ENCODE measurements around the gene SLC44A3. TPM values are rescaled to one million over a fixed set of nuclear protein-coding genes. Genes with fewer than 3 reads are reported as not detected.

SLC44A3 gene
- total RNA-seq, 2 experiments from 2014 or later, result 0.27 to 0.36 TPM

- no peak overlapping the region for H3K27ac Mint-ChIP-seq
Measured at GRCh38 chr1:94926126-94926914, 106.2 kb downstream of the SLC44A3 start.

DNA sequence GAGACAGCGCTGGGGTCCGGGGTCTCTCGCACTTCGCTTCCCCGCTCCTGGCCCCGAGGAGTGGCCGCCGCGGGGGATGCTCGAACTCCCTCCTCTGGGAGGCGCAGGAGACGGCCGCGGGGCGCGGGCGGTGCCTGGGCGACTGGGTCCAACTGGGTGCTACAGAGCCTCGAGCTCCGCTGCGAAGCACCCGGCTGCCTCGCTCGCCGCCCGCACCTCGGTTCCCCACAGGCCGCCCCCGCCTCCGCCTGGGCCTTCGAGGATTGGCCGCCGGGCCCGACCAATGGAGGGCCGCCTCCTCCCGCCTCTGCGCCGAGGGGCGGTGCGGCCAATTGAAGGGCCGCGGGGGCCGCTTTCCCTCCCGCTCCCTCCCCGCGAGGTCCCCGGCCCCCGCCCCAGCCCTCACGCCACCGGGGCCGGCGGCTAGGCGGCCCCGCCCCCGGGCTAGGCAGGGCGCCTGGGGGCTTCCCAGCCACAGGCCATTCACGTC lies 106.8 kb downstream of the SLC44A3 start, which contains the start of gene CNN3:
Gene CNN3 (minus strand): TSS at position 196 of the 490 bp plus-strand sequence. CDS start 216 bp downstream, outside the sequence.
- peak within 1 kb of the TSS; percentile 51 for H3K4me3 ChIP-seq (ENCODE audit: low read length)
- Mint-ChIP-seq H3K27me3 (peaks cover 55% of the 10 kb centered on the region), H3K36me3 (ENCODE audit: low read depth) (no peaks in the 10 kb centered on the region), H3K27ac (peak within 1 kb of the TSS; percentile 4), H3K4me1 (ENCODE audit: low read depth) (peaks cover 16% of the 10 kb centered on the region), H3K4me3 (peak within 1 kb of the TSS; percentile 92), H3K9me3 (no peaks in the 10 kb centered on the region)
- ChIA-PET CTCF (interaction anchor here (1.0 kb wide), 1 partner anchor 307 kb away, joined by 4 read pairs; the partner anchor contains the start of gene RWDD3), POLR2A (interaction anchor here (1.0 kb wide), 1 partner anchor 36 kb away, joined by 3 read pairs; no protein-coding TSS in a partner anchor)
- peaks cover 20% of the 10 kb centered on the region for H3K4me1 ChIP-seq (ENCODE audit: insufficient read depth, low read length)
- DNase-seq (peak; percentile 35 to 84 (median 59)), ATAC-seq (ENCODE audit: poor library complexity) (peak; percentile 84)
- no peak for TF ChIP-seq CTCF (IDR thresholded peaks at IDR 0.05)
- intact Hi-C loops (cut with DNase I, micrococcal nuclease), result no loop called here
- peaks cover 16 to 17% of the 10 kb centered on the region in 2 experiments for H3K27me3 ChIP-seq (ENCODE audit: control insufficient read depth in 1 of 2, insufficient read depth in 2 of 2, low read length in 2 of 2)
- no peaks in the 10 kb centered on the region for H3K36me3 ChIP-seq (ENCODE audit: insufficient read depth, low read length)
- no peak within 1 kb of the TSS for H3K27ac ChIP-seq (ENCODE audit: low read depth in 1 of 2, low read length in 2 of 2)
- H3K9me3 ChIP-seq (ENCODE audit: control insufficient read depth in 1 of 2, insufficient read depth in 1 of 2, low read length in 2 of 2), result no peaks in the 10 kb centered on the region

More at GRCh38 chr1:94926126-94926914, 106.2 kb downstream of the SLC44A3 start:
- H3K4me3 ChIP-seq (ENCODE audit: low read length), result peak overlapping the region; percentile 51
- H3K27me3 ChIP-seq (ENCODE audit: control insufficient read depth in 1 of 2, insufficient read depth in 2 of 2, low read length in 2 of 2), result peaks cover 16 to 17% of the 10 kb centered on the region in 2 experiments
- DNase-seq, result peak in 11 of 14 experiments; percentile 1 to 45 (median 9)
- H3K36me3 ChIP-seq (ENCODE audit: insufficient read depth, low read length), result no peaks in the 10 kb centered on the region
- no peaks in the 10 kb centered on the region for H3K9me3 Mint-ChIP-seq
- no peaks in the 10 kb centered on the region for H3K36me3 Mint-ChIP-seq (ENCODE audit: low read depth)
- peaks cover 16% of the 10 kb centered on the region for H3K4me1 Mint-ChIP-seq (ENCODE audit: low read depth)
- intact Hi-C loops (cut with DNase I, micrococcal nuclease), result no loop called here
- H3K4me1 ChIP-seq (ENCODE audit: insufficient read depth, low read length), result peaks cover 20% of the 10 kb centered on the region
- ChIA-PET POLR2A (interaction anchor here (1.0 kb wide), 1 partner anchor 36 kb away, joined by 3 read pairs; no protein-coding TSS in a partner anchor), CTCF (no interaction called here)
- ATAC-seq (ENCODE audit: poor library complexity), result peak; percentile 16
- H3K27me3 Mint-ChIP-seq, result peaks cover 62% of the 10 kb centered on the region
- no peaks in the 10 kb centered on the region for H3K9me3 ChIP-seq (ENCODE audit: control insufficient read depth in 1 of 2, insufficient read depth in 1 of 2, low read length in 2 of 2)
- H3K27ac ChIP-seq (ENCODE audit: low read depth in 1 of 2, low read length in 2 of 2), result no peak overlapping the region
- peak overlapping the region; percentile 92 for H3K4me3 Mint-ChIP-seq
- no peak for TF ChIP-seq CTCF (IDR thresholded peaks at IDR 0.05)

GRCh38 chr1:94927405-94928175 lies 107.4 kb downstream of the SLC44A3 start:
- H3K36me3 ChIP-seq (ENCODE audit: insufficient read depth, low read length), result no peaks in the 10 kb centered on the region
- no peaks in the 10 kb centered on the region for H3K9me3 ChIP-seq (ENCODE audit: control insufficient read depth in 1 of 2, insufficient read depth in 1 of 2, low read length in 2 of 2)
- Mint-ChIP-seq H3K36me3 (ENCODE audit: low read depth) (no peaks in the 10 kb centered on the region), H3K9me3 (no peaks in the 10 kb centered on the region), H3K27ac (peak overlapping the region; percentile 4), H3K4me1 (ENCODE audit: low read depth) (peaks cover 16% of the 10 kb centered on the region), H3K4me3 (peak overlapping the region; percentile 83), H3K27me3 (peaks cover 54% of the 10 kb centered on the region)
- intact Hi-C loops (cut with DNase I, micrococcal nuclease), result no loop called here
- ATAC-seq (ENCODE audit: poor library complexity), result no peak
- no peak overlapping the region for H3K27ac ChIP-seq (ENCODE audit: low read depth in 1 of 2, low read length in 2 of 2)
- peak overlapping the region; percentile 38 for H3K4me3 ChIP-seq (ENCODE audit: low read length)
- POLR2A ChIA-PET, result interaction anchor here (1.0 kb wide), 1 partner anchor 35 kb away, joined by 3 read pairs; no protein-coding TSS in a partner anchor
- H3K27me3 ChIP-seq (ENCODE audit: control insufficient read depth in 1 of 2, insufficient read depth in 2 of 2, low read length in 2 of 2), result peaks cover 16 to 17% of the 10 kb centered on the region in 2 experiments
- peak in 2 of 14 experiments; percentile 15 to 33 for DNase-seq
- no peak for TF ChIP-seq CTCF (IDR thresholded peaks at IDR 0.05)
- H3K4me1 ChIP-seq (ENCODE audit: insufficient read depth, low read length), result peaks cover 20% of the 10 kb centered on the region
- CTCF ChIA-PET, result interaction anchor here (0.8 to 1.0 kb wide), 2 partner anchors 15 to 306 kb away, joined by 3 to 4 read pairs; partner anchors contain the start of gene RWDD3
